Lower leg skin (tissue), 3 donors: ENCODE results near the gene SLC38A1.

Experiments
- CTCF ChIP-seq, 3 donors: fragments of 450-650 bp; IDR thresholded peaks; one replicate each; pipeline ENCODE4 v1.5.1; 2016; ENCODE audit warnings: antibody characterized with exemption in 3 of 3, mild to moderate bottlenecking in 3 of 3, moderate library complexity in 2 of 3
- POLR2A ChIP-seq, 2 donors: fragments of 450-650 bp; IDR thresholded peaks; one replicate each; pipeline ENCODE4 v1.6.1; 2016 to 2017; ENCODE audit warnings: antibody characterized with exemption in 2 of 2, mild to moderate bottlenecking in 1 of 2, moderate library complexity in 1 of 2

- TF ChIP-seq CTCF (IDR thresholded peaks at IDR 0.05): no peak
- TF ChIP-seq POLR2A (IDR thresholded peaks at IDR 0.05): no peak
Measured at GRCh38 chr12:46221255-46222128, 47.4 kb downstream of the SLC38A1 start.
